GM23338 (cell line): ENCODE data around the gene MTHFSD. TPM values are rescaled to one million over a fixed set of nuclear protein-coding genes. Genes with fewer than 3 reads are reported as not detected.

ENCODE experiments used
- ATAC-seq: fragments of 200-7000 bp; cut with Tn5 transposase; 3 replicates; pipeline ENCODE4 v1.9.1; 2020
- DNase-seq: peaks from one replicate; pipeline ENCODE4 v3.0.0-alpha.2; 2015; ENCODE audit warnings: low spot score
- H2AFZ ChIP-seq: fragments of 200-600 bp; sonication (generic); 2 replicates; pipeline ENCODE4 v1.8.0; 2016; ENCODE audit warnings: antibody characterized with exemption, mild to moderate bottlenecking, moderate library complexity
- H3F3A ChIP-seq: fragments of 200-600 bp; sonication (generic); replicated peaks from 2 replicates; pipeline ENCODE4 v1.8.0; 2017; ENCODE audit warnings: antibody characterized with exemption, mixed run types, low read depth
- H3K27ac ChIP-seq: fragments of 200-600 bp; sonication (generic); 2 replicates; pipeline ENCODE4 v1.6.1; 2016; ENCODE audit warnings: low read depth
- H3K27me3 ChIP-seq: fragments of 200-600 bp; sonication (generic); 2 replicates; pipeline ENCODE4 v1.8.0; 2016; ENCODE audit warnings: mild to moderate bottlenecking, mixed run types, moderate library complexity; ENCODE audit not compliant: insufficient read depth
- H3K36me3 ChIP-seq: fragments of 200-600 bp; sonication (generic); 2 replicates; pipeline ENCODE4 v1.8.0; 2016; ENCODE audit warnings: mild to moderate bottlenecking; ENCODE audit not compliant: insufficient read depth
- H3K4me1 ChIP-seq: fragments of 200-600 bp; sonication (generic); 2 replicates; pipeline ENCODE4 v1.8.0; 2016; ENCODE audit warnings: mild to moderate bottlenecking, moderate library complexity; ENCODE audit not compliant: insufficient read depth
- H3K4me2 ChIP-seq: fragments of 200-600 bp; sonication (generic); 2 replicates; pipeline ENCODE4 v1.7.1; 2017; ENCODE audit warnings: mixed run types
- H3K4me3 ChIP-seq: fragments of 200-600 bp; sonication (generic); 2 replicates; pipeline ENCODE4 v1.6.1; 2016; ENCODE audit warnings: mixed run types
- H3K79me2 ChIP-seq: fragments of 200-600 bp; sonication (generic); replicated peaks from 2 replicates; pipeline ENCODE4 v1.8.0; 2017; ENCODE audit warnings: mild to moderate bottlenecking; ENCODE audit not compliant: insufficient read depth
- H3K9me2 ChIP-seq: fragments of 200-600 bp; sonication (generic); 2 replicates; pipeline ENCODE4 v1.8.0; 2017; ENCODE audit not compliant: insufficient read depth
- H4K20me1 ChIP-seq: fragments of 200-600 bp; sonication (generic); replicated peaks from 2 replicates; pipeline ENCODE4 v1.8.0; 2017; ENCODE audit warnings: mild to moderate bottlenecking; ENCODE audit not compliant: insufficient read depth
- H3K27ac Mint-ChIP-seq: 2 replicates; pipeline ENCODE4 v1.8.0; 2020; ENCODE audit warnings: inconsistent platforms, mild to moderate bottlenecking, moderate library complexity, mixed read lengths
- H3K27me3 Mint-ChIP-seq: 3 replicates; pipeline ENCODE4 v1.8.0; 2022; ENCODE audit warnings: low read depth, mild to moderate bottlenecking, moderate library complexity, mixed read lengths, inconsistent platforms; ENCODE audit not compliant: insufficient read depth, poor library complexity
- H3K36me3 Mint-ChIP-seq: 3 replicates; pipeline ENCODE4 v1.8.0; 2021; ENCODE audit warnings: low read depth, mild to moderate bottlenecking, inconsistent platforms, moderate library complexity, mixed read lengths
- H3K4me1 Mint-ChIP-seq: 3 replicates; pipeline ENCODE4 v1.8.0; 2020; ENCODE audit warnings: mild to moderate bottlenecking, inconsistent platforms, mixed read lengths
- H3K4me3 Mint-ChIP-seq: 3 replicates; pipeline ENCODE4 v1.8.0; 2021; ENCODE audit warnings: moderate library complexity, mild to moderate bottlenecking, inconsistent platforms, mixed read lengths
- H3K9me3 Mint-ChIP-seq: 3 replicates; pipeline ENCODE4 v1.8.0; 2020; ENCODE audit warnings: moderate library complexity, mild to moderate bottlenecking, inconsistent platforms, mixed read lengths
- CTCF ChIP-seq, 2 experiments: fragments of 200-600 bp in 1 of 2; sonication (generic) in 1 of 2; conservative IDR thresholded peaks; 2 replicates each; pipeline versions ENCODE4 v1.5.1 to v1.6.1; 2016 to 2017; ENCODE audit warnings: antibody characterized with exemption in 2 of 2, low read depth in 2 of 2, mild to moderate bottlenecking in 2 of 2, moderate library complexity in 1 of 2
- ETS1 ChIP-seq: IDR thresholded peaks from 2 replicates; pipeline ENCODE4 v1.6.1; 2016; ENCODE audit warnings: antibody characterized with exemption
- EZH2 ChIP-seq: fragments of 200-600 bp; sonication (generic); IDR thresholded peaks from one replicate; pipeline ENCODE4 v1.8.0; 2017; ENCODE audit warnings: antibody characterized with exemption, mild to moderate bottlenecking, low read depth; ENCODE audit not compliant: unreplicated experiment
- EZH2phosphoT487 ChIP-seq: fragments of 200-600 bp; sonication (generic); IDR thresholded peaks from one replicate; pipeline ENCODE4 v1.8.1; 2018; ENCODE audit warnings: antibody characterized with exemption; ENCODE audit not compliant: unreplicated experiment
- JUNB ChIP-seq: IDR thresholded peaks from one replicate; pipeline ENCODE4 v1.6.1; 2016; ENCODE audit warnings: antibody characterized with exemption; ENCODE audit not compliant: unreplicated experiment
- NANOG ChIP-seq: IDR thresholded peaks from 2 replicates; pipeline ENCODE4 v1.6.1; 2016; ENCODE audit warnings: antibody characterized with exemption, borderline replicate concordance
- REST ChIP-seq: IDR thresholded peaks from one replicate; pipeline ENCODE4 v1.6.1; 2018; ENCODE audit warnings: antibody characterized with exemption; ENCODE audit not compliant: unreplicated experiment
- ZNF114 ChIP-seq: fragments of 250-450 bp; sonication (Bioruptor Pico); IDR thresholded peaks from 2 replicates; pipeline ENCODE4 v1.5.0; 2020; ENCODE audit warnings: mild to moderate bottlenecking, moderate library complexity
- ZNF331 ChIP-seq: fragments of 250-450 bp; sonication (Bioruptor Pico); IDR thresholded peaks from 2 replicates; pipeline ENCODE4 v1.5.0; 2020; ENCODE audit warnings: low read depth, mild to moderate bottlenecking, moderate library complexity
- polyA plus RNA-seq: library from polyadenylated mRNA; unstranded; fragments of >200 nt; fragmentation: Nextera tagmentation; extraction: Ambion mirVana; gene quantifications from 2 replicates; pipeline ENCODE4 v1.2.1, GENCODE V29; 2016
- total RNA-seq: library from RNA; depleted of rRNA; stranded (reverse); fragments of >200 nt; shearing (Covaris generic); gene quantifications from 2 replicates; pipeline ENCODE4 v1.2.3, GENCODE V29; 2014

The MTHFSD gene
- total and polyA plus RNA-seq, 2 experiments from 2014 or later: 7.2 to 8.1 TPM

GRCh38 chr16:86497551-86498021 is 57.4 kb downstream of the MTHFSD start (continued):
- no peak for TF ChIP-seq REST
- TF ChIP-seq CTCF (conservative IDR thresholded peaks at IDR 0.05; ENCODE audit: low read depth in 2 of 2): no peak
- no peak for TF ChIP-seq ETS1
- TF ChIP-seq NANOG: no peak
- TF ChIP-seq ZNF114 (CRISPR knock-in tag): no peak
- TF ChIP-seq EZH2: peak; percentile 80

GRCh38 chr16:86496929-86497461 is 58.0 kb downstream of the MTHFSD start:
- Histone ChIP-seq H3F3A (peaks cover 19% of the 10 kb centered on the region), H3K27ac (no peak overlapping the region), H3K79me2 (no peaks in the 10 kb centered on the region), H3K9me2 (no peaks in the 10 kb centered on the region), H3K36me3 (no peaks in the 10 kb centered on the region), H4K20me1 (peaks cover 19% of the 10 kb centered on the region), H3K4me2 (peak overlapping the region; percentile 73), H3K27me3 (peaks cover 100% of the 10 kb centered on the region), H3K4me1 (peaks cover 48% of the 10 kb centered on the region), H3K4me3 (peak overlapping the region; percentile 47), H2AFZ (no peak overlapping the region)
- Mint-ChIP-seq H3K27me3 (peaks cover 99% of the 10 kb centered on the region), H3K27ac (no peak overlapping the region), H3K4me3 (peak overlapping the region; percentile 55), H3K36me3 (no peaks in the 10 kb centered on the region), H3K9me3 (peaks cover 3% of the 10 kb centered on the region; the same call in 2 of the 3 replicates), H3K4me1 (peaks cover 46% of the 10 kb centered on the region)
- TF ChIP-seq ZNF331 (CRISPR knock-in tag): no peak
- TF ChIP-seq JUNB: no peak
- TF ChIP-seq EZH2phosphoT487: peak; percentile 75
- TF ChIP-seq EZH2: peak; percentile 39
- DNase-seq: peak; percentile 41
- ATAC-seq: peak; percentile 11
